Endothelial cell of umbilical vein (primary cell): ENCODE data around the gene ARID1B. TPM values are rescaled to one million over a fixed set of nuclear protein-coding genes. Genes with fewer than 3 reads are reported as not detected.

Source experiments
- BruUV-seq: library from RNA; stranded (reverse); fragments of 400-500 nt; replicated peaks from 2 replicates; lab custom pipeline; 2021; lab: Mats Ljungman, UMichigan
- CTCF ChIA-PET: fragments of 300-600, 350-600 bp; sonication (Branson Sonifier 250); formaldehyde crosslinking; loops from one replicate; lab custom pipeline; 2021; ENCODE audit warnings: antibody characterized with exemption, inconsistent platforms; lab: Charles Lee
- POLR2A ChIA-PET: fragments of 300-600, 350-600 bp; sonication (Branson Sonifier 250); formaldehyde crosslinking; loops from one replicate; lab custom pipeline; 2021; ENCODE audit warnings: antibody characterized with exemption, inconsistent platforms; lab: Charles Lee
- DNase-seq: peaks from one replicate; pipeline ENCODE4 v3.0.0-alpha.2; 2011; ENCODE audit warnings: low read depth, low spot score
- FAIRE-seq: peaks from 2 replicates; lab custom pipeline; 2011; peaks lifted over from hg19 to GRCh38; lab: Jason Lieb, UNC
- H2AFZ ChIP-seq: 2 replicates; pipeline ENCODE4 v1.6.0; 2012; ENCODE audit warnings: low read depth, low read length, control low read depth, inconsistent platforms
- H3K27ac ChIP-seq: 2 replicates; pipeline ENCODE4 v1.5.1; 2011; ENCODE audit warnings: low read depth, mild to moderate bottlenecking, control low read depth, low read length, moderate library complexity; ENCODE audit not compliant: insufficient read depth
- H3K27me3 ChIP-seq, 2 experiments: 2 replicates each; pipeline versions ENCODE4 v1.6.0 to v1.6.1; 2011; ENCODE audit warnings: low read length in 2 of 2, mixed read lengths in 1 of 2; ENCODE audit not compliant: control insufficient read depth in 2 of 2, insufficient read depth in 2 of 2
- H3K36me3 ChIP-seq, 2 experiments: 2 replicates in 1 of 2; 3 replicates in 1 of 2; pipeline ENCODE4 v1.5.1; 2011; ENCODE audit warnings: low read length in 2 of 2, mild to moderate bottlenecking in 1 of 2, moderate library complexity in 1 of 2; ENCODE audit not compliant: control insufficient read depth in 2 of 2, insufficient read depth in 2 of 2; ENCODE audit errors: extremely low read depth in 1 of 2
- H3K4me1 ChIP-seq: 3 replicates; pipeline ENCODE4 v1.5.1; 2011; ENCODE audit warnings: mild to moderate bottlenecking, low read length; ENCODE audit not compliant: control insufficient read depth, insufficient read depth; ENCODE audit errors: extremely low read depth
- H3K4me2 ChIP-seq: 2 replicates; pipeline ENCODE4 v1.6.1; 2011; ENCODE audit warnings: low read length, control low read depth, mixed read lengths; ENCODE audit not compliant: insufficient read depth
- H3K4me3 ChIP-seq, 3 experiments: fragments of 200-600 bp in 1 of 3; sonication (generic), shearing (Covaris generic) in 1 of 3; replicated peaks in 1 of 3; 2 replicates each; pipeline ENCODE4 v1.5.1; 2011 to 2016; ENCODE audit warnings: control low read depth in 3 of 3, low read length in 3 of 3, mild to moderate bottlenecking in 2 of 3, inconsistent platforms in 1 of 3, low read depth in 1 of 3, moderate library complexity in 1 of 3; ENCODE audit not compliant: insufficient read depth in 1 of 3
- H3K79me2 ChIP-seq: 2 replicates; pipeline ENCODE4 v1.6.0; 2012; ENCODE audit warnings: low read length, inconsistent platforms; ENCODE audit not compliant: control insufficient read depth, insufficient read depth
- H3K9ac ChIP-seq: replicated peaks from 2 replicates; pipeline ENCODE3; 2011; ENCODE audit warnings: low read length, control low read depth; ENCODE audit not compliant: insufficient read depth; ENCODE audit errors: extremely low read depth
- H3K9me1 ChIP-seq: replicated peaks from 3 replicates; pipeline ENCODE4 v1.6.0; 2011; ENCODE audit warnings: mild to moderate bottlenecking, low read length; ENCODE audit not compliant: control insufficient read depth, insufficient read depth; ENCODE audit errors: extremely low read depth
- H3K9me3 ChIP-seq: replicated peaks from 2 replicates; pipeline ENCODE4 v1.5.1; 2012; ENCODE audit warnings: low read length, inconsistent platforms; ENCODE audit not compliant: control insufficient read depth, insufficient read depth
- H4K20me1 ChIP-seq: replicated peaks from 2 replicates; pipeline ENCODE3; 2011; ENCODE audit warnings: mild to moderate bottlenecking, low read length; ENCODE audit not compliant: control insufficient read depth, insufficient read depth; ENCODE audit errors: extremely low read depth
- CTCF ChIP-seq, 2 donors: IDR thresholded peaks; 1 replicate in 1 of 2; 2 replicates in 1 of 2; pipeline ENCODE4 v1.5.1; 2011; ENCODE audit warnings: low read length in 2 of 2, mild to moderate bottlenecking in 2 of 2, moderate library complexity in 2 of 2, control low read depth in 1 of 2, inconsistent platforms in 1 of 2, low read depth in 1 of 2; ENCODE audit not compliant: insufficient read depth in 1 of 2; ENCODE audit errors: extremely low read depth in 1 of 2
- EZH2 ChIP-seq: IDR thresholded peaks from 2 replicates; pipeline ENCODE4 v1.6.1; 2012; ENCODE audit warnings: borderline replicate concordance, low read depth, mild to moderate bottlenecking, moderate library complexity, low read length, inconsistent platforms; ENCODE audit not compliant: severe bottlenecking
- FOS ChIP-seq: IDR thresholded peaks from 2 replicates; pipeline ENCODE4 v1.6.1; 2011; ENCODE audit warnings: mild to moderate bottlenecking, low read length, moderate library complexity, borderline replicate concordance; ENCODE audit not compliant: insufficient read depth
- GATA2 ChIP-seq: IDR thresholded peaks from 2 replicates; pipeline ENCODE4 v1.7.0; 2011; ENCODE audit warnings: low read depth, mild to moderate bottlenecking, moderate library complexity, mixed read lengths, low read length; ENCODE audit not compliant: insufficient read length, insufficient read depth
- JUN ChIP-seq: IDR thresholded peaks from 2 replicates; pipeline ENCODE4 v1.6.1; 2011; ENCODE audit warnings: borderline replicate concordance, low read depth; ENCODE audit not compliant: insufficient read length, insufficient read depth
- MAX ChIP-seq: IDR thresholded peaks from 2 replicates; pipeline ENCODE4 v1.6.1; 2011; ENCODE audit not compliant: insufficient read depth, insufficient read length
- MYC ChIP-seq: IDR thresholded peaks from one replicate; pipeline ENCODE4 v1.6.1; 2011; ENCODE audit warnings: mild to moderate bottlenecking, low read depth, low read length
- POLR2A ChIP-seq: IDR thresholded peaks from 2 replicates; pipeline ENCODE4 v1.6.1; 2012; ENCODE audit warnings: low read depth, mild to moderate bottlenecking, control low read depth, low read length
- POLR2AphosphoS5 ChIP-seq: IDR thresholded peaks from 2 replicates; pipeline ENCODE4 v1.6.1; 2012; ENCODE audit warnings: low read depth, mild to moderate bottlenecking, control low read depth, low read length, moderate library complexity; ENCODE audit not compliant: insufficient read depth
- dilution Hi-C: fragments of 300-500 bp; cut with MboI; formaldehyde crosslinking; loops from one replicate; pipeline ENCODE4 v1.15.0; 2019; ENCODE audit warnings: low sequenced_read_pairs; ENCODE audit not compliant: extremely low pct_ligation_motif_present
- intact Hi-C: fragments of 100-400 bp; cut with micrococcal nuclease; formaldehyde crosslinking; loops from one replicate; pipeline ENCODE4 v1.10.0; 2022
- polyA plus RNA-seq, 4 experiments: library from polyadenylated mRNA; depleted of rRNA in 3 of 4; stranded (reverse) in 3 of 4; unstranded in 1 of 4; fragments of >200 nt; gene quantifications; 2 replicates each; pipeline versions ENCODE4 v1.2.1 to v1.2.3, GENCODE V29; 2011 to 2012; ENCODE audit warnings: missing spikeins in 1 of 4
- total RNA-seq: library from RNA; stranded (reverse); gene quantifications from 2 replicates; pipeline ENCODE4 v1.2.3, GENCODE V29; 2021

ARID1B gene
- total and polyA plus RNA-seq, 2 donors (not counting 3 experiments of a cell fraction or from before 2014, with no cell fraction given) = 21.8 to 89.5 TPM

DNA sequence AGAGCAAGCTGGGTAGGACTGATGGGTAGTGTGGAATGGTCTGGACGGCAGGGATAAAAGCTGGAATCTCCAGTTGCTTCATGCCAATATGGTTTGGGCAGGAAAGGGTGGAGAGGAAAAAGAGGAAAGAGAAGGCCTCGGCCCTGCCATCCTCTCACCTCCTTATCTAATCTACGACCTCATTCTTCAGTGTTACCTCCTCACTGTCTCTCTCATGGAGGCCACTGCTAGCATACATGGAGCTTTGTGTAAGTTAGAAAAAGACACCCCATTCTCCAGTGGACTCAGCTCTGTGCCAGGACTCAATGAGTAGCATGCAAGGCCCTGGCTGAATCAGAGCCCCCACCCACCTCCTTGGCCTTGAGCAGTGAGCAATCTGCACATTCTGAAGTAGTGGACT, 6.1 kb upstream of the ARID1B start:
- no peaks in the 10 kb centered on the region for H4K20me1 ChIP-seq
- H3K9me1 ChIP-seq = no peaks in the 10 kb centered on the region
- ChIA-PET POLR2A (interaction anchor here (0.6 kb wide), 1 partner anchor 90 kb away, joined by 5 read pairs; no protein-coding TSS in a partner anchor), CTCF (interaction anchor here (1.7 to 2.1 kb wide), 2 partner anchors 19 to 206 kb away, joined by 5 to 6 read pairs; no protein-coding TSS in a partner anchor)
- dilution Hi-C loops = no loop called here
- FAIRE-seq (no peak), DNase-seq (no peak)
- H3K9ac ChIP-seq = no peak overlapping the region
- no peak overlapping the region for H3K4me2 ChIP-seq
- intact Hi-C loops = no loop called here
- no peaks in the 10 kb centered on the region for H3K79me2 ChIP-seq
- H3K36me3 ChIP-seq = no peaks in the 10 kb centered on the region
- H2AFZ ChIP-seq = no peak overlapping the region
- H3K4me1 ChIP-seq = peaks cover 11% of the 10 kb centered on the region
- no peak overlapping the region for H3K4me3 ChIP-seq
- BruUV-seq = no TSS peak
- no peak overlapping the region for H3K27ac ChIP-seq
- no peaks in the 10 kb centered on the region for H3K9me3 ChIP-seq
- TF ChIP-seq GATA2 = no peak
- TF ChIP-seq MAX = no peak
- TF ChIP-seq FOS = no peak
- no peak for TF ChIP-seq JUN
- no peak for TF ChIP-seq POLR2AphosphoS5
- TF ChIP-seq CTCF (IDR thresholded peaks at IDR 0.05; ENCODE audit: extremely low read depth in 1 of 2, insufficient read depth in 1 of 2, low read depth in 1 of 2, low read length in 2 of 2) = no peak
- no peak for TF ChIP-seq EZH2
- no peak for TF ChIP-seq POLR2A
- TF ChIP-seq MYC = no peak
- no peaks in the 10 kb centered on the region for H3K27me3 ChIP-seq
